Heart left ventricle (tissue), 13 donors: ENCODE data around the gene CDRT4.

Experiments used
- POLR2A ChIP-seq, 2 donors: fragments of 450-650 bp; IDR thresholded peaks; one replicate each; pipeline ENCODE4 v1.6.1; 2017; ENCODE audit warnings: antibody characterized with exemption in 2 of 2, mild to moderate bottlenecking in 2 of 2, moderate library complexity in 2 of 2
- TF ChIP-seq, protein P1 (sequence below), 12 donors: fragments of 200-600 bp; sonication (generic) in 4 of 12; IDR thresholded peaks; one replicate each; pipeline versions ENCODE4 v1.5.0 to v1.8.0; 2018 to 2022; ENCODE audit warnings: antibody characterized with exemption in 12 of 12, mild to moderate bottlenecking in 5 of 12
- donor health status: ischemic (EF 13 %, LVEDD 7.1; RV severe dilation, severe dysfunction).
- donor health status: DM: no; HTN: yes; CAD: no.
- donor health status: DM: no; HTN: no; CAD: no.
- donor health status: ischemic (EF 25% LVEDD 6.9; RV normal size, moderate dysfunction).
- donor health status: ischemic (EF 25% LVEDD 5.7; RV mildly dilated, moderate dysfunction).
- donor health status: ischemic (EF 35%, LVEDD 5.7; RV mildly dilated, moderate dysfunction).
- donor health status: nonischemic (EF 11% LVEDD 7.7; RV severe dilation, severe dysfunction).
- donor health status: DM: yes; HTN: yes; CAD: no.
- donor health status: PGD.
- donor health status: ischemic (EF 29% LVEDD 5.4; RV normal size, mild dysfunction).
- donor health status: nonischemic (EF 23%, LVEDD 6.1; RV moderate dilation, normal function).

DNA sequence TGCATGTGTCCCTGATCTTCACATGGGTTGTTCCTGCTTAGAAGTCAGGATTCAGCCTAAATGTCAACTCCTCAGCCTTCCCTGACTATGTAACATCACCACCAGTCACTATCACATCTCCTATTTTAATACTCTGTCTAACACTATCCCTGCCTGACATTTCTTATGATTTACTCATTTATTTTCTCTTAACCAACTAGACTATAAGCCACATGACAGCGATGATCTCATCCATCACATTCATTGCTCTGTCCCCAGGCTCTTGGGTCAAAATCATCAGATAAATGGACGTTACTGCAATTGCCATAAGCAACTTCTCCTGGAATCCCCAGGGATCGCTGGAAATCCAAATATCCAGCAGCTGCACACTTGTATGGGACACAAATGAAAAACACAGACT, 15.7 kb downstream of the CDRT4 start:
- TF ChIP-seq, protein P1, sequence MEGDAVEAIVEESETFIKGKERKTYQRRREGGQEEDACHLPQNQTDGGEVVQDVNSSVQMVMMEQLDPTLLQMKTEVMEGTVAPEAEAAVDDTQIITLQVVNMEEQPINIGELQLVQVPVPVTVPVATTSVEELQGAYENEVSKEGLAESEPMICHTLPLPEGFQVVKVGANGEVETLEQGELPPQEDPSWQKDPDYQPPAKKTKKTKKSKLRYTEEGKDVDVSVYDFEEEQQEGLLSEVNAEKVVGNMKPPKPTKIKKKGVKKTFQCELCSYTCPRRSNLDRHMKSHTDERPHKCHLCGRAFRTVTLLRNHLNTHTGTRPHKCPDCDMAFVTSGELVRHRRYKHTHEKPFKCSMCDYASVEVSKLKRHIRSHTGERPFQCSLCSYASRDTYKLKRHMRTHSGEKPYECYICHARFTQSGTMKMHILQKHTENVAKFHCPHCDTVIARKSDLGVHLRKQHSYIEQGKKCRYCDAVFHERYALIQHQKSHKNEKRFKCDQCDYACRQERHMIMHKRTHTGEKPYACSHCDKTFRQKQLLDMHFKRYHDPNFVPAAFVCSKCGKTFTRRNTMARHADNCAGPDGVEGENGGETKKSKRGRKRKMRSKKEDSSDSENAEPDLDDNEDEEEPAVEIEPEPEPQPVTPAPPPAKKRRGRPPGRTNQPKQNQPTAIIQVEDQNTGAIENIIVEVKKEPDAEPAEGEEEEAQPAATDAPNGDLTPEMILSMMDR (IDR thresholded peaks at IDR 0.05): no peak
- no peak for TF ChIP-seq POLR2A (IDR thresholded peaks at IDR 0.05)
